Measurements from ENCODE around the gene TRIOBP. TPM values are rescaled to one million over a fixed set of nuclear protein-coding genes. Genes with fewer than 3 reads are reported as not detected.

TRIOBP gene
- total and polyA plus RNA-seq, 2 donors from 2014 or later, result 32.1 to 125 TPM

DNA sequence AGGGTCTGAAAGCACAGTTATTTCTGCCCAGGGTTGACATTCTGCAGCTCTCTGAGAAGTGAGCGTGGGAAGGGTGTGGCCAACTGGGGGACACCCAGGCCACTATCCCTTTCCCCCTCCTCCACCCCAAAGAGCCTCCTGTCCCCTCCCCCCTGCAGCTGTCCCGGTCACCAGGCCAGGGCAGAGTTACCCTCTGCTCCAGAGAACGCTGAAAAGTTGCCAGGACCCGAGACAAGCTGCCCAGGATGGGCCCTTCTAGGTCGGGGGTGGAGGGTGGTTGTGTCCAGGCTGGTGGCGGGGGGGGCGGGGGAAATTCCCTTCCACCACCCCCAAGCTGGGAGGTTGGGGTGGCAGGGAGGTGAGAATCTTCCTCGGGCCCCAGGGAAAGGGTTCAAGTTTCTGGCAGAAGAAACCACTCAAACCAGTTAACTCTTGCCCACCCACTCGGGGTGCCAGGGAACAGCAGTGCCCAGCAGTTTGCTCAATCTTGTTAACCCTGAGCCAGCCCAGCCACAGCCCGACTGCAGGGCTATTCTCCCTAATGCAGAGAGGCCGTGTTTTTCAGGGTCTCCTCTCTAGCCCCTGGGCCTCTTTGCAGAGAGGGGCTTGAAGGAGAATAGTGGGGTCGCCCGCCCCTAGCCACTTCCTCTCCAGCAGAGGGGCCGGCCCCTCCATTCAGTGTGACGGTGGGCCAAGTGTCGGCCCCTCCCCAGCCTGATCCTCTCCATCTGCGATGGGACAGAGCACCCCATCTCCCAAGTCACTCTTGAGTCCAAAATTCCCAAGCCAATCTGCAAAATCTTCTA is 20.7 kb upstream of the TRIOBP start:
- TF ChIP-seq, protein P1, sequence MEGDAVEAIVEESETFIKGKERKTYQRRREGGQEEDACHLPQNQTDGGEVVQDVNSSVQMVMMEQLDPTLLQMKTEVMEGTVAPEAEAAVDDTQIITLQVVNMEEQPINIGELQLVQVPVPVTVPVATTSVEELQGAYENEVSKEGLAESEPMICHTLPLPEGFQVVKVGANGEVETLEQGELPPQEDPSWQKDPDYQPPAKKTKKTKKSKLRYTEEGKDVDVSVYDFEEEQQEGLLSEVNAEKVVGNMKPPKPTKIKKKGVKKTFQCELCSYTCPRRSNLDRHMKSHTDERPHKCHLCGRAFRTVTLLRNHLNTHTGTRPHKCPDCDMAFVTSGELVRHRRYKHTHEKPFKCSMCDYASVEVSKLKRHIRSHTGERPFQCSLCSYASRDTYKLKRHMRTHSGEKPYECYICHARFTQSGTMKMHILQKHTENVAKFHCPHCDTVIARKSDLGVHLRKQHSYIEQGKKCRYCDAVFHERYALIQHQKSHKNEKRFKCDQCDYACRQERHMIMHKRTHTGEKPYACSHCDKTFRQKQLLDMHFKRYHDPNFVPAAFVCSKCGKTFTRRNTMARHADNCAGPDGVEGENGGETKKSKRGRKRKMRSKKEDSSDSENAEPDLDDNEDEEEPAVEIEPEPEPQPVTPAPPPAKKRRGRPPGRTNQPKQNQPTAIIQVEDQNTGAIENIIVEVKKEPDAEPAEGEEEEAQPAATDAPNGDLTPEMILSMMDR (IDR thresholded peaks at IDR 0.05; ENCODE audit: borderline replicate concordance, extremely low read depth, insufficient read depth), result no peak
- Histone ChIP-seq H3K4me1 (ENCODE audit: control insufficient read depth in 2 of 3, insufficient read depth in 2 of 3, low read depth in 1 of 3, low read length in 3 of 3) (peaks cover 0 to 10% (median 0%) of the 10 kb centered on the region in 3 donors), H3K9ac (ENCODE audit: low read length in 3 of 3) (peak overlapping the region; percentile 47 to 84 (median 51)), H3K36me3 (ENCODE audit: control insufficient read depth in 2 of 3, insufficient read depth in 3 of 3, low read length in 3 of 3) (no peaks in the 10 kb centered on the region), H3K9me3 (ENCODE audit: control insufficient read depth in 2 of 3, insufficient read depth in 1 of 3, low read length in 3 of 3) (no peaks in the 10 kb centered on the region), H3K27ac (ENCODE audit: low read depth in 2 of 2, low read length in 2 of 2) (peak overlapping the region; percentile 93 to 97), H3K4me3 (ENCODE audit: low read length in 3 of 3) (peak overlapping the region; percentile 28 to 75 (median 64)), H3K27me3 (ENCODE audit: control insufficient read depth, insufficient read depth, low read length) (no peaks in the 10 kb centered on the region)
- FAIRE-seq, result no peak
- intact Hi-C loops (cut with DNase I), result no loop called here
- peak in 1 of 5 donors; percentile 50 for DNase-seq

DNA sequence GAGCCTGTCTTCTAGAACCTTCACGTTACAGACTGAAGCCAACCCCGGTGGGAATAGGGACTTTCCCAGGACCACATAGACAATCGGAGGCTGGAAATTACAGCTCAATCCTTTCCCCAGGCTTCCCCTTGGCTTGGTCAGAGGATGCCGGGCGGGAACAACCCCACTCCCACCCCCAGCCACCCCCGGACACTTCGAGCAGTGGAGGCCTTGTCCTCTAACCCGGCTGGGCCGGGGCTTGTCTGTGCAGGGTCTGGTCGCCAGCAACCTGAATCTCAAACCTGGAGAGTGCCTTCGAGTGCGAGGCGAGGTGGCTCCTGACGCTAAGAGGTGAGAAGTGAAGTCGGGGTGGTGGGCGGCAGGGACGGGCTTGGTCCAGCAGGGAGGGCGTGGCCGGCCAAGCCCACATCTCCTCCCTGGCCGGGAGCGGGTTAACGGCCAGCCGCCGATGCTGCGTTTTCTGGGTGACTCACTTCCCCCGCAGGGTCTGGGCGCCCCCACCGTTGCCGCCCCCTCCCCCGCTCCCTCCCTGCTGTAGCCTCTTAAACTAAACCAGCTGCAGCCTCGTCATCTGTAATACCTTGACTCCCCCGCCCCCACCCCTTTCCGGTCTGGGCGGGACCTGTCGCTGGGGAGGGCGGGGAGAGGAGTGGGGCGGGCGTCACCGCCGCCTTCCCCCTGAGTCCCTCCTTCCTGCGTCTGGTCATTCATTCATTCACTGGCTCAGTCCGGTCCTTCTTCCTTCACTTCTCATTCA is 19.9 kb upstream of the TRIOBP start:
- H3K9me3 ChIP-seq (ENCODE audit: control insufficient read depth in 2 of 3, insufficient read depth in 1 of 3, low read length in 3 of 3), result no peaks in the 10 kb centered on the region
- intact Hi-C loops (cut with DNase I), result no loop called here
- TF ChIP-seq, protein P1 (IDR thresholded peaks at IDR 0.05; ENCODE audit: borderline replicate concordance, extremely low read depth, insufficient read depth), result no peak
- H3K27me3 ChIP-seq (ENCODE audit: control insufficient read depth, insufficient read depth, low read length), result no peaks in the 10 kb centered on the region
- H3K36me3 ChIP-seq (ENCODE audit: control insufficient read depth in 2 of 3, insufficient read depth in 3 of 3, low read length in 3 of 3), result no peaks in the 10 kb centered on the region
- FAIRE-seq (no peak), DNase-seq (peak; percentile 90 to 96 (median 94))
- peak overlapping the region; percentile 47 to 84 (median 77) for H3K9ac ChIP-seq (ENCODE audit: low read length in 3 of 3)
- peak overlapping the region; percentile 51 to 64 (median 63) for H3K4me3 ChIP-seq (ENCODE audit: low read length in 3 of 3)
- peaks cover 0 to 13% (median 0%) of the 10 kb centered on the region in 3 donors for H3K4me1 ChIP-seq (ENCODE audit: control insufficient read depth in 2 of 3, insufficient read depth in 2 of 3, low read depth in 1 of 3, low read length in 3 of 3)
- H3K27ac ChIP-seq (ENCODE audit: low read depth in 2 of 2, low read length in 2 of 2), result peak overlapping the region; percentile 93 to 97

DNA sequence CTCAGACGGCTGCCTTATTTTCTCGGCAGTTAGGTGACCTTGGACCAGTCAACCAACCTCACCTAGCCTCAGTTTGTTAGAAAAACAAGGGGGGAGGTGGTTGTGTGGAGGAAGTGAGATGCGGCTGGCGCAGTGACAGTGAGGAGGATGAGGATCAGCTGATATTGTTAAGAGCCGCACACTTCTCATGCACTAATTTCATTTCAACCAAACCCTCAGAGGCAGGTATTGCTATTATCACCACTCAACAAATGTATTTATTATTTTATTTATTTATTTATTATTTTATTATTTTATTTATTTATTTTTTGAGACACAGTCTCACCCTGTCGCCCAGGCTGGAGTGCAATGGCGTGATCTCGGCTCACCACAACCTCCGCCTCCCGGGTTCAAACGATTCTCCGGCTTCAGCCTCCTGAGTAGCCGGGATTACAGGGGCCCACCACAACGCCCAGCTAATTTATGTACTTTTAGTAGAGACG is 19.3 kb upstream of the TRIOBP start:
- TF ChIP-seq, protein P1 (IDR thresholded peaks at IDR 0.05; ENCODE audit: borderline replicate concordance, extremely low read depth, insufficient read depth), result no peak
- Histone ChIP-seq H3K36me3 (ENCODE audit: control insufficient read depth in 2 of 3, insufficient read depth in 3 of 3, low read length in 3 of 3) (no peaks in the 10 kb centered on the region), H3K27me3 (ENCODE audit: control insufficient read depth, insufficient read depth, low read length) (no peaks in the 10 kb centered on the region), H3K4me3 (ENCODE audit: low read length in 3 of 3) (peak overlapping the region; percentile 49 to 64 (median 63)), H3K4me1 (ENCODE audit: control insufficient read depth in 2 of 3, insufficient read depth in 2 of 3, low read depth in 1 of 3, low read length in 3 of 3) (peaks cover 0 to 13% (median 0%) of the 10 kb centered on the region in 3 donors), H3K9me3 (ENCODE audit: control insufficient read depth in 2 of 3, insufficient read depth in 1 of 3, low read length in 3 of 3) (no peaks in the 10 kb centered on the region), H3K9ac (ENCODE audit: low read length in 3 of 3) (no peak overlapping the region), H3K27ac (ENCODE audit: low read depth in 2 of 2, low read length in 2 of 2) (peak overlapping the region; percentile 93 to 97)
- intact Hi-C loops (cut with DNase I), result no loop called here
- DNase-seq, result no peak
- no peak for FAIRE-seq

All from kidney (tissue), 14 donors.